Hematopoietic multipotent progenitor cell treated with erythropoietin and hydrocortisone succinate and interleukin-3 and kit ligand, for 17 days (in vitro differentiated cells): ENCODE measurements around the gene S100A7A.
"Not testable (repeated sequence)": the region's sequence is repeated elsewhere in the genome, so short reads cannot be mapped to it uniquely, and the experiment has no call there.

Experiments used
- DNase-seq: peaks from one replicate; pipeline ENCODE4 v3.0.0-alpha.2; 2015; ENCODE audit warnings: low spot score

Gene S100A7A

DNA sequence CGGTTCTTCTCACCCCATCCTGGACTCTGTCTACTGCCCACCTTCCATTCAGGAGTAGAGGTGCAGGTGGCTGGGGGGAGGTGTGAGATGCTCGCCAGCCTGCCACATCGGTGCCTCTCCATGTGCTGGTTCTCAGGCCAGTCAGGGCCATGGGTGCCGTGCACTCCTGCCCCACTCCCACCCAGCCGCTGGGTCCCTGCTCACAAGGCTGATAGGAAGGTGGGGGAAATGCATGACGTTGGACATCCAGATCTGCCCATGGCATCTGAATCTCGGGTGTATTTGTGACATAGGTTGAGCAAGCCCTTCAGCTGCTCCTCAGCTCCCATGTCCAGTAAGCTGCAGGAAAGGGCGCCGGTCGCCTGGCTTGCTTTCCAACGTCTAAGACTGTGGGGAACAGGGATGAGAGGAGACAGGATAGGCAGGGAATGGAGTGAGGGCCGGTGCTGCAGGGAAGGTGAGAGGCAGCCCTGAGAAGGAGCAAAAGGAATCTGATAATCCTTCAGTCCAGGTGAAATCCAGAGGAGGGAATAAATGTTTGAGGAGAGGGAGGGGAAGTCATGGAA is 11.8 kb downstream of the S100A7A start:
- no peak for DNase-seq

DNA sequence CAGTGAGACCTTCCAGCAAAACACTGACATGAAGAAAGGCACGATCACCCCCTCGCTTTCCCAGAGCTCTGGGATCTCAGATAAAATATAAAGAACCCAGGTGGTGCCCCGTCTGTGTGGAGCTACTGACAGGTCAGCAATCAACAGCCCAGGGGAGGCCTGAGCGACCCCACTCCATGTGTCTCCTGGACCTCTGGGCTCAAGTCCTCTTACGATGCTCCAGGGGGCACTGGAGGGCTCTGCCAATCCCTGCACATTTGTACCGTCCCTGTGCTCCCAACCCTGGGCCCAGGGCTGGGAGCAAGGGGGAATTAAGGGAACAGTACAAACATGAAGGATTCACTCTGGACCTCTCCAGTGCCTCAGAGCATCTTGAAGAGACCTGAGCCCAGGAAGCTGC is 12.5 kb downstream of the S100A7A start:
- DNase-seq = no peak

GRCh38 chr1:153429266-153430165 is 13.2 kb downstream of the S100A7A start:
- no peak for DNase-seq

- DNase-seq = no peak
These were observed 13.8 kb downstream of the S100A7A start for GRCh38 chr1:153430166-153430553.

DNA sequence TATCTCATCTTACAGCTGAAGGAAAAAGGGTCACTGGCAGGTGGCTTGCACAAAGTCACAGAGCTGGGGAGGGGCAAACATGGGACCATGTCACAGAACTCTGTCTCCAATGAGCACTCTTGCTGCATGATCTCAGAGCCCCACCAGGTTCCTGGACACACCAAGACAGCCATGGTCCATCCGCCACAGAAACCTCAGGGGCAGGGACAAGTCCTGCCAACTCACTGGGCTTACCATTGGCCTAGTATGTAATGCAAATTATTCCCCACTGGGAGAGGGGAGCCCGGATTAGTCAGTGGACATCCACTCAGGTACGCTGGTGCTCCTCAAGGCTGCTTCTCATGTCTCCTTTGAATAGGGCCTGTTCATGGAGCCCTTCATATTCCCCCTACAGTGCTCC is 14.2 kb downstream of the S100A7A start:
- no peak for DNase-seq

- no peak for DNase-seq
These were observed 14.7 kb downstream of the S100A7A start for GRCh38 chr1:153431002-153431401.

GRCh38 chr1:153431427-153431826 is 15.1 kb downstream of the S100A7A start:
- no peak for DNase-seq

DNA sequence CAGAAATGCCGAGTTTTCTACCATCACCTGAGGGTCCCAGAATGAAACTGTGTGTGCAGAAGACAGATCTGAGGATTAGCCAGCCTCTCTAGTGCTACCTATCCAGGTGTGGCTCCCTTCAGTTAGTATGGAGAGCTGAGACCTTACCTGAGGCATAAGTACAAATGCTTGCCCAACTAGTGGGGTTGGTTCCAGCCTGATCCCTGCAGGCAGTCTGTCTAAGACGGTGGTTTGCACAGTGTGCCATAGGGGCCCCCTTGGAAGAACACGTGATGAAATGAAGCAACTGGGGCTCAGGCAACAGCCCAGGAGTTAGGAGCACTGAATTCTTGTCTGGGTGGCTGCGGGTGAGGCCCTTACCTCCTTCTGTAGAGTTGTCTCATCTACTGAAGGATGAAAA is 15.6 kb downstream of the S100A7A start:
- no peak for DNase-seq

- no peak for DNase-seq
These were observed 16.8 kb downstream of the S100A7A start for GRCh38 chr1:153432874-153433681.

- no peak for DNase-seq
These were observed 18.6 kb downstream of the S100A7A start for GRCh38 chr1:153434746-153435455.

- no peak for DNase-seq
These were observed 20.9 kb downstream of the S100A7A start for GRCh38 chr1:153437236-153437635.

DNA sequence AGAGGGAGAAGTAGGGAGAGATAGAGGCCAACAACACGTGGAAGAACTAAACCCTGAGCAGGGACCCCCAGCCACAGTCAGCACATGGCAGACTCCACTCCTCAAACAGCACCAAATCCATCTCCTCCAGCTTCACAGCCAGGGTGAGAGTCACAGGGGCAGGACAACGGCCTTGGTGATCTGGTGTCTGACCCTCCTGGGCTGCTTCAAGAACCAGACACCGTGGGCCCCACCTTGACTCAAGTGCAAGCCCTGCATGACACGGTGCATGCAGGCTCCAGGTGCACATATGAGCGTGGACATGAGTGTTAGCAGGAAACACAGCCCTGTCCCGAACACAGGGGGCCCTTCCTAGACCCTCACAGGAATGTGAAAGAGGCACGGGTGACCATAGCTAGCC is 22.3 kb downstream of the S100A7A start:
- no peak for DNase-seq

DNA sequence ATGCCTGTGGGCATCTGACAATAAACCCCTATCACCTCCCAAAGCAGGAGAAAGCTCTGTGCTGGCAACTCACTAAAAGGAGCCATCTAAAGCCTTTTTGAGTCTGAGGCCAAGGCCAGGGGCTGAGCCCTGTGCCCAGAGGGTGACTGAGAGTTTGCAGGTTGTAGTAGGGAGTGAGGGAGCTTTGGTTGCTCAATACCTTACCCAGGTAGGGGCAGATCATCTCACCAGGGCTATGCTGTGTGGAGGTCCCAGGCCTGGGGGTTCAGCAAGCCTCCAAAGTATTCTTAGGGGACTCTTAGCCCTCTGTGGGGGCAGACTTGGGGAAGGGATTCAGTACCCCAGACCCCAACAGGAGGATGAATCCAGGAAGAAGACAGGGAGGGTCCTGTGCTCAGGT is 23.0 kb downstream of the S100A7A start:
- no peak for DNase-seq

DNA sequence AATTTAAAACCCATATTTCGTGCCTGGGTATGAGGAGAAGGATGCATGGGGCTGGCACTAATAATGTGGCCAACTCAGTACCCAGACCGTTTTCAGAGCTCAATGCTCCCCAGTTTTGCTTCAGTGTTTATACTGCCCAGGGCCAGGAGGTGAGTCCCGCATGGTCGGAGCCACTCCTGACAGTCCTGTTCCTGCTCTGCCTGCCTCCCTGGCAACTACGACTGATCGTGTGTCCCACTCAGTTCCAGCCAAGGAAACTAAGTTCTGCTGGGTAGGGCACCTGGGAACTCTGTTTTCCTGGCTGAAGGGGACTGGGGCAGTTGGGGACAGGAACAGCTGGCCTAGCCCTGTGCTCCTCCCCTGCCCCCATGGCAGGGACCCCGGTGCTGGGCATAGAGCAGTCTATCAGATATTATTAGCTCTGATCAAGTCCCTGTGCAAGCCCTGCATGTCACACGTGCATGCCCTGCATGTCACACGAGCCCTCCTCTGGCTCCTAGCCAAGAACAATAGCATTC is 25.0 kb downstream of the S100A7A start:
- no peak for DNase-seq

DNA sequence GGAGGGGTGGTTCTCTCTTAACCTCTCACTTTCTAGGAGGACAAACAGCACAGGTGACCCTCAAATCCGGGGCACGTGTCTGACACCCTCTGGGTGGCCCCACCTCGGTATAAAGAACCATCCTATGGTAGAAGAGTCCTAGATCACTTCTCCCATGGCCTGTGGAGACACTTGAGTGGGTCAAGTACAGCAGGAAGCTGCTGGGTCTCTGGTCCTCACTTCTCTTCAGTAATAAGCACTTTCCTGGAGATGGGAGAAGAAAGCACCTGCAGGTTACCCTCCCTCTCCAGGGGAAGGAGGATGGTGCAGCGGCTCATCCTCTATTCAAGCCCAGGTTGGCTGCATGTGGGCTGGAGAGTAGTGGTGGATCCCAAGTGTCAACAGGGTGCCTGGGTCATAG is 27.2 kb downstream of the S100A7A start:
- no peak for DNase-seq

- no peak for DNase-seq
These were observed 27.8 kb downstream of the S100A7A start for GRCh38 chr1:153444078-153444477.

- DNase-seq = no peak
These were observed 31.3 kb downstream of the S100A7A start for GRCh38 chr1:153447498-153448170.

DNA sequence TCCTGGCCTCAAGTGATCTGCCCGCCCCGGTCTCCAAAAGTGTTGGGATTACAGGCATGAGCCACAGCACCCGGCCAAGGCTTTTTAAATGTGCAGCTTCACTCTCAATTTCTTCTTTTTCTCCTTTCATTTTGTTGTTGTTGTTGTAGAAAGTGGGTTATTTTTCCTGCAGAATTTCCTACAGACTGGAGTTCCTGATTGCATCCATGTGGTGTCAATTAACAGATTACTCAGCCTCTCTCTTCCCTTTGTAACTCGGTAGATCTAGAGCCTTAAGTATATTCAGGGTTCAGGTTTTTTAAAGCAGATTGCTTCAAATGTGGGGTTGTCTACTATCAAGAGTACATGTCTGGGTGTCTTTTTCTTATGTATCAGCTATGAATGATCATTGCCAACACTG is 32.5 kb downstream of the S100A7A start:
- not testable (repeated sequence) for DNase-seq

DNA sequence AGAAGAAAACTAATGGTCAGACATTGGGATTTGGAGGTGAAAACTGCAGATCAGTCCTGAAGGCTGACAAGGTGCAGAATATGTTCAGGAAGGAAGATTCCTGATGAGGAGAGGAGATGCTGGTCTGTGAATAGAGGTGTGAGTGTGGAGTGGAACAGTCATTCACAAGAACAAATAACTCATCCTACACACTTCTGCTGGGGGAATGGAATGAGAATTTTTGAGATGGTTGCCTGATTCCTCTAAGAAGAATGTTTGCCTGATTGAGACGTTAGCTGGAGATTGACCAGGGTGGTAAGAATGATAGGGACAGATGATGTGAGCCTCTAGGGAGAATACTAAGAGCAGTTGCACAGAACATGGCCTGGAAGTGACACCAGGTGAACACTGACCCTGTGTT is 40.1 kb downstream of the S100A7A start:
- DNase-seq = no peak

DNA sequence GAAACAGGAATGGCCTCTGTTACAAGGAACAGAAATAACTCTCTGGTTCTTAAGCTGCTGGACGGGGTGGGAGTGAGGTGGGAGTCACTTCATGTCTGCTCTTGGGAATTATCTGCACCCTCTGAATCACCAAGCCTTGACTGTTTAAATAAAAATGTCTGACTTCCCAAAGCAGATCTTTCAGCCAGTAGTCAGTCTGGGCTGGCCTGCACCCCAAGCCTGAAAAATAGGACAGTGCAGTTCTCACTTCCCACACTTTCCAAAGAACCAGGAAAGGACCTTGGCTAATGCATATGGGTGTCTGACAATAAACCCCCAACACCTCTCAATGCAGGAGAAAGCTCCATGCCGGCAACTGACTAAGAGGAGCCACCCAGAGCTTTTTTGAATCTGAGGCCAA is 43.3 kb downstream of the S100A7A start:
- no peak for DNase-seq

DNA sequence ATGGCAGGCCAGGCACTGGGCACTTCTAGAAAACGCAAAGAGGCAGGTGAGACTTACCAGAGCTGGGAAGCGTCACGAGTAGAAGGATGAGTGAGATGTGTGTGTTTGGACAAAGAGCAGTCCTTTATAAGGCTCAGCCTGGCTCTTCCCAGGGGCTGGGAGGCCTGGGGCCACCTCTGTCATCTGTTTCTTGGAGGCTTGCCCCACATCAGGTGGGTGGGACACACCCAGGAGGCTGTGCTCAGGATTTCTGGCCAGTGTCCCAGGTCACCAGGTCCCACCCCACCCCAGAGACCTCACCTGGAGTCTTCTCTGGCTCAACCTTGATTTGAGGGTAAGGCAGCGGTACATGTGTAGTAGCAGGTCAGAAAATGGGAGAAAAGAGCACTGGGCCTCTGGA is 44.2 kb downstream of the S100A7A start, which contains the start of gene S100A7:
S100A7 (minus strand) TSS at position 101 of the 400 bp plus-strand sequence. CDS start 1,638 bp downstream, outside the sequence.
- DNase-seq = no peak
